K562 (cell line): Measurements from ENCODE around the gene OSCAR. TPM values are rescaled to one million over a fixed set of nuclear protein-coding genes. Genes with fewer than 3 reads are reported as not detected.

Experiments
- CBX8 ChIP-seq: fragments of 200-600 bp; sonication (generic); IDR thresholded peaks from 2 replicates; pipeline ENCODE4 v1.6.1; 2012; ENCODE audit warnings: borderline replicate concordance, mixed run types, low read depth, mild to moderate bottlenecking, moderate library complexity, mixed read lengths, low read length, control low read depth, inconsistent platforms; ENCODE audit not compliant: poor library complexity, severe bottlenecking; ENCODE audit errors: extremely low read depth
- ELF2 ChIP-seq: fragments of 250-450 bp; sonication (Bioruptor Pico); IDR thresholded peaks from 2 replicates; pipeline ENCODE4 v1.5.0; 2021; ENCODE audit warnings: mild to moderate bottlenecking
- EP300 ChIP-seq: IDR thresholded peaks from 2 replicates; pipeline ENCODE4 v1.6.1; 2012; ENCODE audit warnings: low read length, improper control_type of control experiment
- MCM3 ChIP-seq: fragments of 450-650 bp; IDR thresholded peaks from 2 replicates; pipeline ENCODE4 v1.6.1; 2016
- MLX ChIP-seq, 2 experiments: fragments of 450-650 bp in 1 of 2; sonication (generic) in 1 of 2; formaldehyde crosslinking; conservative IDR thresholded peaks; 2 replicates each; pipeline versions ENCODE4 v1.4.0 to v1.8.1; 2020 to 2022; ENCODE audit warnings: mild to moderate bottlenecking in 1 of 2, missing genetic modification reagents in 1 of 2
- MYBL2 ChIP-seq, 2 experiments: fragments of 450-650 bp in 1 of 2; sonication (generic) in 1 of 2; formaldehyde crosslinking in 1 of 2; IDR thresholded peaks; 2 replicates each; pipeline versions ENCODE4 v1.6.1 to v1.8.1; 2017 to 2022; ENCODE audit warnings: borderline replicate concordance in 1 of 2, inconsistent platforms in 1 of 2, low read depth in 1 of 2, mild to moderate bottlenecking in 1 of 2, missing genetic modification reagents in 1 of 2, moderate library complexity in 1 of 2
- POLR2AphosphoS5 ChIP-seq: IDR thresholded peaks from 2 replicates; pipeline ENCODE4 v1.6.1; 2011; ENCODE audit warnings: mild to moderate bottlenecking, low read depth, low read length, moderate library complexity; ENCODE audit not compliant: control insufficient read depth, insufficient read depth
- SAFB ChIP-seq: fragments of 200-400 bp; formaldehyde crosslinking; IDR thresholded peaks from 2 replicates; pipeline ENCODE4 v1.6.1; 2017; ENCODE audit warnings: low read depth, low read length, borderline replicate concordance
- SIN3A ChIP-seq, 2 experiments: fragments of 150-350 bp in 1 of 2; IDR thresholded peaks; 2 replicates each; pipeline ENCODE4 v1.6.1; 2011 to 2016; ENCODE audit warnings: borderline replicate concordance in 2 of 2, low read depth in 2 of 2, low read length in 2 of 2, mild to moderate bottlenecking in 2 of 2, moderate library complexity in 2 of 2; ENCODE audit not compliant: control insufficient read depth in 1 of 2
- SRSF3 ChIP-seq: fragments of 200-400 bp; formaldehyde crosslinking; IDR thresholded peaks from 2 replicates; pipeline ENCODE4 v1.6.1; 2016; ENCODE audit warnings: mild to moderate bottlenecking, low read length, moderate library complexity; ENCODE audit not compliant: insufficient read depth
- TGIF2 ChIP-seq: sonication (generic); formaldehyde crosslinking; IDR thresholded peaks from 2 replicates; pipeline ENCODE4 v1.8.1; 2022; ENCODE audit warnings: mild to moderate bottlenecking, missing genetic modification reagents, moderate library complexity
- polyA plus RNA-seq, 8 experiments: library from polyadenylated mRNA; depleted of rRNA in 4 of 8; stranded (reverse) in 5 of 8; unstranded in 3 of 8; fragments of >200 nt; fragmentation: Nextera tagmentation in 2 of 8; fragmentation: Illumina TruSeq in 1 of 8; extraction: Ambion mirVana in 2 of 8; extraction: Trizol in 1 of 8; gene quantifications; 2 replicates each; pipeline versions ENCODE4 v1.2.1 to v1.2.3, GENCODE V29; 2011 to 2014; ENCODE audit warnings: inconsistent platforms in 1 of 8, missing spikeins in 1 of 8
- total RNA-seq, 7 experiments: library from RNA; depleted of rRNA in 6 of 7; stranded (reverse); fragments of >200 nt in 6 of 7; fragmentation: Illumina TruSeq in 2 of 7; extraction: Trizol in 2 of 7; gene quantifications; 2 replicates each; pipeline versions ENCODE4 v1.2.1 to v1.2.3, GENCODE V29; 2011 to 2021; ENCODE audit warnings: low replicate concordance in 1 of 7
- TF ChIP-seq, protein P1 (sequence below): sonication (generic); formaldehyde crosslinking; IDR thresholded peaks from 2 replicates; pipeline ENCODE4 v1.8.1; 2023; ENCODE audit warnings: mild to moderate bottlenecking, missing genetic modification reagents
- TF ChIP-seq, protein P2 (sequence below): fragments of 450-650 bp; formaldehyde crosslinking; IDR thresholded peaks from 2 replicates; pipeline ENCODE4 v1.4.0; 2020; ENCODE audit warnings: mild to moderate bottlenecking, moderate library complexity
- TF ChIP-seq, protein P3 (sequence below): fragments of 250-450 bp; sonication (Bioruptor Pico); IDR thresholded peaks from 2 replicates; pipeline ENCODE4 v1.5.0; 2022; ENCODE audit warnings: mild to moderate bottlenecking

OSCAR gene
- total and polyA plus RNA-seq, 9 of the 15 experiments (the other 6 are each of a cell fraction or from before 2014, with no cell fraction given), result 0.09 to 0.62 (median 0.13) TPM; not detected in 5

- TF ChIP-seq POLR2AphosphoS5 (no peak), EP300 (no peak), SAFB (no peak), SRSF3 (no peak), SIN3A (IDR thresholded peaks at IDR 0.05; ENCODE audit: borderline replicate concordance in 2 of 2, control insufficient read depth in 1 of 2, low read depth in 2 of 2, low read length in 2 of 2) (0 out of 4 replicates have a peak, but pooled peaks of 1 of the 2 experiments have one; percentile 8), ELF2 (no peak), CBX8 (no peak), MYBL2 (IDR thresholded peaks at IDR 0.05; ENCODE audit: low read depth) (no peak), MYBL2 (CRISPR knock-in tag; IDR thresholded peaks at IDR 0.05; ENCODE audit: borderline replicate concordance) (peak; percentile 17; the same call in 1 of the 2 replicates), TGIF2 (CRISPR knock-in tag) (no peak), MCM3 (no peak), MLX (CRISPR knock-in tag; conservative IDR thresholded peaks at IDR 0.05) (no peak)
- TF ChIP-seq, protein P1, sequence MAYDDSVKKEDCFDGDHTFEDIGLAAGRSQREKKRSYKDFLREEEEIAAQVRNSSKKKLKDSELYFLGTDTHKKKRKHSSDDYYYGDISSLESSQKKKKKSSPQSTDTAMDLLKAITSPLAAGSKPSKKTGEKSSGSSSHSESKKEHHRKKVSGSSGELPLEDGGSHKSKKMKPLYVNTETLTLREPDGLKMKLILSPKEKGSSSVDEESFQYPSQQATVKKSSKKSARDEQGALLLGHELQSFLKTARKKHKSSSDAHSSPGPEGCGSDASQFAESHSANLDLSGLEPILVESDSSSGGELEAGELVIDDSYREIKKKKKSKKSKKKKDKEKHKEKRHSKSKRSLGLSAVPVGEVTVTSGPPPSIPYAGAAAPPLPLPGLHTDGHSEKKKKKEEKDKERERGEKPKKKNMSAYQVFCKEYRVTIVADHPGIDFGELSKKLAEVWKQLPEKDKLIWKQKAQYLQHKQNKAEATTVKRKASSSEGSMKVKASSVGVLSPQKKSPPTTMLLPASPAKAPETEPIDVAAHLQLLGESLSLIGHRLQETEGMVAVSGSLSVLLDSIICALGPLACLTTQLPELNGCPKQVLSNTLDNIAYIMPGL (CRISPR knock-in tag), result 0 out of 2 replicates have a peak, but pooled peaks have one; percentile 4
- TF ChIP-seq, protein P2, sequence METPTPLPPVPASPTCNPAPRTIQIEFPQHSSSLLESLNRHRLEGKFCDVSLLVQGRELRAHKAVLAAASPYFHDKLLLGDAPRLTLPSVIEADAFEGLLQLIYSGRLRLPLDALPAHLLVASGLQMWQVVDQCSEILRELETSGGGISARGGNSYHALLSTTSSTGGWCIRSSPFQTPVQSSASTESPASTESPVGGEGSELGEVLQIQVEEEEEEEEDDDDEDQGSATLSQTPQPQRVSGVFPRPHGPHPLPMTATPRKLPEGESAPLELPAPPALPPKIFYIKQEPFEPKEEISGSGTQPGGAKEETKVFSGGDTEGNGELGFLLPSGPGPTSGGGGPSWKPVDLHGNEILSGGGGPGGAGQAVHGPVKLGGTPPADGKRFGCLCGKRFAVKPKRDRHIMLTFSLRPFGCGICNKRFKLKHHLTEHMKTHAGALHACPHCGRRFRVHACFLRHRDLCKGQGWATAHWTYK (CRISPR knock-in tag), result no peak
- TF ChIP-seq, protein P3, sequence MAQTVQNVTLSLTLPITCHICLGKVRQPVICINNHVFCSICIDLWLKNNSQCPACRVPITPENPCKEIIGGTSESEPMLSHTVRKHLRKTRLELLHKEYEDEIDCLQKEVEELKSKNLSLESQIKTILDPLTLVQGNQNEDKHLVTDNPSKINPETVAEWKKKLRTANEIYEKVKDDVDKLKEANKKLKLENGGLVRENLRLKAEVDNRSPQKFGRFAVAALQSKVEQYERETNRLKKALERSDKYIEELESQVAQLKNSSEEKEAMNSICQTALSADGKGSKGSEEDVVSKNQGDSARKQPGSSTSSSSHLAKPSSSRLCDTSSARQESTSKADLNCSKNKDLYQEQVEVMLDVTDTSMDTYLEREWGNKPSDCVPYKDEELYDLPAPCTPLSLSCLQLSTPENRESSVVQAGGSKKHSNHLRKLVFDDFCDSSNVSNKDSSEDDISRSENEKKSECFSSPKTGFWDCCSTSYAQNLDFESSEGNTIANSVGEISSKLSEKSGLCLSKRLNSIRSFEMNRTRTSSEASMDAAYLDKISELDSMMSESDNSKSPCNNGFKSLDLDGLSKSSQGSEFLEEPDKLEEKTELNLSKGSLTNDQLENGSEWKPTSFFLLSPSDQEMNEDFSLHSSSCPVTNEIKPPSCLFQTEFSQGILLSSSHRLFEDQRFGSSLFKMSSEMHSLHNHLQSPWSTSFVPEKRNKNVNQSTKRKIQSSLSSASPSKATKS (CRISPR knock-in tag), result no peak
Measured at GRCh38 chr19:54138489-54139256, 38.1 kb upstream of the OSCAR start (continued).
